ENCODE results near the gene HKDC1.

The HKDC1 gene

GRCh38 chr10:69224862-69225657, 4.9 kb downstream of the HKDC1 start:
- Mint-ChIP-seq H3K4me3 (no peak overlapping the region), H3K27ac (peak overlapping the region; percentile 61), H3K36me3 (no peaks in the 10 kb centered on the region), H3K27me3 (peaks cover 6% of the 10 kb centered on the region), H3K9me3 (no peaks in the 10 kb centered on the region), H3K4me1 (peaks cover 78% of the 10 kb centered on the region)
- DNase-seq: no peak
- CTCF ChIA-PET: no interaction called here

GRCh38 chr10:69225681-69226080, 5.5 kb downstream of the HKDC1 start:
- no peak overlapping the region for H3K27ac Mint-ChIP-seq
- no peak overlapping the region for H3K4me3 Mint-ChIP-seq
- peaks cover 77% of the 10 kb centered on the region for H3K4me1 Mint-ChIP-seq
- H3K36me3 Mint-ChIP-seq: no peaks in the 10 kb centered on the region
- CTCF ChIA-PET: no interaction called here
- peaks cover 6% of the 10 kb centered on the region for H3K27me3 Mint-ChIP-seq
- DNase-seq: no peak
- no peaks in the 10 kb centered on the region for H3K9me3 Mint-ChIP-seq

- no peak for DNase-seq
- H3K9me3 Mint-ChIP-seq: no peaks in the 10 kb centered on the region
- H3K4me3 Mint-ChIP-seq: no peak overlapping the region
- H3K4me1 Mint-ChIP-seq: peaks cover 77% of the 10 kb centered on the region
- no peaks in the 10 kb centered on the region for H3K36me3 Mint-ChIP-seq
- peaks cover 10% of the 10 kb centered on the region for H3K27me3 Mint-ChIP-seq
- no peak overlapping the region for H3K27ac Mint-ChIP-seq
- CTCF ChIA-PET: interaction anchor here (0.6 to 1.2 kb wide), 3 partner anchors 22 to 181 kb away, joined by 3 to 4 read pairs (median 3); no protein-coding TSS in a partner anchor
Measured at GRCh38 chr10:69226919-69227450, 6.9 kb downstream of the HKDC1 start.

GRCh38 chr10:69228151-69228550, 8.0 kb downstream of the HKDC1 start:
- H3K36me3 Mint-ChIP-seq: no peaks in the 10 kb centered on the region
- DNase-seq: no peak

GRCh38 chr10:69229616-69229916, 9.4 kb downstream of the HKDC1 start:
- H3K36me3 Mint-ChIP-seq: no peaks in the 10 kb centered on the region
- CTCF ChIA-PET: interaction anchor here (1.0 to 1.7 kb wide), 7 partner anchors 8 to 223 kb away, joined by 3 to 6 read pairs (median 5); no protein-coding TSS in a partner anchor
- H3K4me3 Mint-ChIP-seq: peak overlapping the region; percentile 66
- DNase-seq: no peak
- no peaks in the 10 kb centered on the region for H3K9me3 Mint-ChIP-seq
- peaks cover 14% of the 10 kb centered on the region for H3K27me3 Mint-ChIP-seq
- H3K4me1 Mint-ChIP-seq: peaks cover 83% of the 10 kb centered on the region
- H3K27ac Mint-ChIP-seq: peak overlapping the region; percentile 90

More at GRCh38 chr10:69228151-69228550, 8.0 kb downstream of the HKDC1 start:
- Mint-ChIP-seq H3K27me3 (peaks cover 14% of the 10 kb centered on the region), H3K4me3 (peak overlapping the region; percentile 66), H3K9me3 (no peaks in the 10 kb centered on the region), H3K4me1 (peaks cover 77% of the 10 kb centered on the region), H3K27ac (peak overlapping the region; percentile 90)
- CTCF ChIA-PET: interaction anchor here (1.5 to 1.7 kb wide), 3 partner anchors 10 to 162 kb away, joined by 3 to 7 read pairs (median 5); no protein-coding TSS in a partner anchor

GRCh38 chr10:69230128-69230527, 10.0 kb downstream of the HKDC1 start:
- no peak for DNase-seq
- Mint-ChIP-seq H3K4me1 (peaks cover 80% of the 10 kb centered on the region), H3K36me3 (no peaks in the 10 kb centered on the region), H3K4me3 (no peak overlapping the region), H3K9me3 (no peaks in the 10 kb centered on the region), H3K27ac (no peak overlapping the region), H3K27me3 (peaks cover 14% of the 10 kb centered on the region)
- CTCF ChIA-PET: interaction anchor here (1.5 to 1.7 kb wide), 2 partner anchors 162 to 224 kb away, joined by 3 to 5 read pairs; no protein-coding TSS in a partner anchor

- no peak overlapping the region for H3K4me3 Mint-ChIP-seq
- H3K4me1 Mint-ChIP-seq: peaks cover 71% of the 10 kb centered on the region
- CTCF ChIA-PET: interaction anchor here (1.6 to 9.0 kb wide), 2 partner anchors 9 to 158 kb away, joined by 6 to 98 read pairs; no protein-coding TSS in a partner anchor
- peak overlapping the region; percentile 89 for H3K27ac Mint-ChIP-seq
- H3K9me3 Mint-ChIP-seq: no peaks in the 10 kb centered on the region
- H3K36me3 Mint-ChIP-seq: no peaks in the 10 kb centered on the region
- peaks cover 14% of the 10 kb centered on the region for H3K27me3 Mint-ChIP-seq
- DNase-seq: no peak
Measured at GRCh38 chr10:69232252-69232651, 12.1 kb downstream of the HKDC1 start.

- peak overlapping the region; percentile 68 for H3K4me3 Mint-ChIP-seq
- CTCF ChIA-PET: interaction anchor here (0.6 to 9.0 kb wide), 5 partner anchors 9 to 158 kb away, joined by 3 to 98 read pairs (median 5); no protein-coding TSS in a partner anchor
- H3K4me1 Mint-ChIP-seq: peaks cover 70% of the 10 kb centered on the region
- peak overlapping the region; percentile 89 for H3K27ac Mint-ChIP-seq
- no peaks in the 10 kb centered on the region for H3K9me3 Mint-ChIP-seq
- H3K27me3 Mint-ChIP-seq: peaks cover 14% of the 10 kb centered on the region
- peak; percentile 73 for DNase-seq
- no peaks in the 10 kb centered on the region for H3K36me3 Mint-ChIP-seq
Measured at GRCh38 chr10:69232736-69233480, 12.8 kb downstream of the HKDC1 start.

- CTCF ChIA-PET: interaction anchor here (1.8 to 9.0 kb wide), 2 partner anchors 29 to 156 kb away, joined by 5 to 98 read pairs; no protein-coding TSS in a partner anchor
Measured at GRCh38 chr10:69234447-69234846, 14.3 kb downstream of the HKDC1 start.

GRCh38 chr10:69237528-69238159, 17.5 kb downstream of the HKDC1 start:
- CTCF ChIA-PET: interaction anchor here (0.7 to 9.0 kb wide), 11 partner anchors 9 to 272 kb away, joined by 3 to 98 read pairs (median 3); no protein-coding TSS in a partner anchor
- H3K4me1 Mint-ChIP-seq: peaks cover 53% of the 10 kb centered on the region

More at GRCh38 chr10:69234447-69234846, 14.3 kb downstream of the HKDC1 start:
- Mint-ChIP-seq H3K4me3 (no peak overlapping the region), H3K9me3 (no peaks in the 10 kb centered on the region), H3K4me1 (peaks cover 58% of the 10 kb centered on the region), H3K36me3 (no peaks in the 10 kb centered on the region), H3K27ac (no peak overlapping the region), H3K27me3 (peaks cover 9% of the 10 kb centered on the region)
- no peak for DNase-seq

GRCh38 chr10:69239136-69239535, 19.0 kb downstream of the HKDC1 start:
- Mint-ChIP-seq H3K27ac (no peak overlapping the region), H3K36me3 (no peaks in the 10 kb centered on the region), H3K4me3 (no peak overlapping the region), H3K4me1 (peaks cover 41% of the 10 kb centered on the region), H3K9me3 (no peaks in the 10 kb centered on the region), H3K27me3 (peaks cover 11% of the 10 kb centered on the region)
- CTCF ChIA-PET: interaction anchor here (0.6 to 9.0 kb wide), 7 partner anchors 104 to 276 kb away, joined by 3 to 98 read pairs (median 3); no protein-coding TSS in a partner anchor
- DNase-seq: no peak

More at GRCh38 chr10:69237528-69238159, 17.5 kb downstream of the HKDC1 start:
- Mint-ChIP-seq H3K9me3 (no peaks in the 10 kb centered on the region), H3K36me3 (no peaks in the 10 kb centered on the region), H3K27me3 (peaks cover 5% of the 10 kb centered on the region), H3K27ac (no peak overlapping the region), H3K4me3 (no peak overlapping the region)
- peak; percentile 90 for DNase-seq

GRCh38 chr10:69239816-69240434, 19.8 kb downstream of the HKDC1 start:
- Mint-ChIP-seq H3K27ac (no peak overlapping the region), H3K9me3 (no peaks in the 10 kb centered on the region), H3K27me3 (peaks cover 11% of the 10 kb centered on the region), H3K4me3 (no peak overlapping the region), H3K4me1 (peaks cover 35% of the 10 kb centered on the region), H3K36me3 (no peaks in the 10 kb centered on the region)
- DNase-seq: no peak
- CTCF ChIA-PET: interaction anchor here (0.8 to 9.0 kb wide), 4 partner anchors 151 to 207 kb away, joined by 3 to 98 read pairs (median 14); no protein-coding TSS in a partner anchor

GRCh38 chr10:69240455-69240854, 20.3 kb downstream of the HKDC1 start:
- H3K9me3 Mint-ChIP-seq: no peaks in the 10 kb centered on the region
- no peak overlapping the region for H3K4me3 Mint-ChIP-seq
- H3K4me1 Mint-ChIP-seq: peaks cover 32% of the 10 kb centered on the region
- no peaks in the 10 kb centered on the region for H3K36me3 Mint-ChIP-seq
- DNase-seq: no peak
- peaks cover 11% of the 10 kb centered on the region for H3K27me3 Mint-ChIP-seq
- no peak overlapping the region for H3K27ac Mint-ChIP-seq
- CTCF ChIA-PET: interaction anchor here (3.5 to 9.0 kb wide), 2 partner anchors 150 to 166 kb away, joined by 25 to 98 read pairs; no protein-coding TSS in a partner anchor

Data from activated naive CD4-positive, alpha-beta T cell treated with anti-CD3 and anti-CD28 coated beads, Interleukin-2, amount 10 ng/mL, durations not matched to agents 7 days and 5 days (primary cell).